SK-N-MC (cell line): ENCODE measurements around the gene GGA2.

Source experiments
- EZH2 ChIP-seq: fragments of 200-600 bp; sonication (generic); IDR thresholded peaks from one replicate; pipeline ENCODE4 v1.6.1; 2017; ENCODE audit warnings: antibody characterized with exemption
- FOXP2 ChIP-seq: optimal IDR thresholded peaks from 2 replicates; pipeline ENCODE3; 2011; ENCODE audit warnings: mild to moderate bottlenecking, moderate library complexity; ENCODE audit not compliant: insufficient read depth; ENCODE audit errors: extremely low read length, control extremely low read depth
- POLR2AphosphoS5 ChIP-seq: IDR thresholded peaks from 2 replicates; pipeline ENCODE4 v1.6.1; 2012; ENCODE audit warnings: mild to moderate bottlenecking, low read depth, low read length, borderline replicate concordance

- TF ChIP-seq POLR2AphosphoS5, result no peak
- TF ChIP-seq EZH2, result no peak
- TF ChIP-seq FOXP2, result no peak
These were observed 90.3 kb downstream of the GGA2 start for GRCh38 chr16:23420011-23420410.
